ENCODE results near the gene CAMK1G. TPM values are rescaled to one million over a fixed set of nuclear protein-coding genes. Genes with fewer than 3 reads are reported as not detected.

The CAMK1G gene
- total and polyA plus RNA-seq, 2 experiments from 2014 or later = 0.32 to 0.76 TPM

DNA sequence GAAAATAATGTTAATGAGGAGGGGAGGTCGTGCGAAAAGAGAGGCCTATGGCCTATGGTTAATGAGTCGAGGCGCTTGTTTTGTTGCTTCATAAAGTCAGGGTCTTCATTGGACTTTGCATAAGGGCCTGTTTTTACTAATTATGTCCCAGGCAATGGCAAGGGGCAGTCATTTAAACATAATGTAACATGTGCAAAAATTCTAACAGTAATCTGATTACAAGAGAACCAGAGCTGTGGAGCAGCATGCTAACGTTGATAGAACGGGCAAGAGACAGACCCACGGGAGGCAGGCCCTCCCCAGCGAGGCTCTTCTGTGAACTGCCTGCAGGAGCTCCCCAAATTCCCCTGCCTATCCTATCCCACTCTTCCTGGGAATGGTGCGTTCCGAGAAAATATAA is 22.6 kb upstream of the CAMK1G start (continued):
- TF ChIP-seq, protein P1, sequence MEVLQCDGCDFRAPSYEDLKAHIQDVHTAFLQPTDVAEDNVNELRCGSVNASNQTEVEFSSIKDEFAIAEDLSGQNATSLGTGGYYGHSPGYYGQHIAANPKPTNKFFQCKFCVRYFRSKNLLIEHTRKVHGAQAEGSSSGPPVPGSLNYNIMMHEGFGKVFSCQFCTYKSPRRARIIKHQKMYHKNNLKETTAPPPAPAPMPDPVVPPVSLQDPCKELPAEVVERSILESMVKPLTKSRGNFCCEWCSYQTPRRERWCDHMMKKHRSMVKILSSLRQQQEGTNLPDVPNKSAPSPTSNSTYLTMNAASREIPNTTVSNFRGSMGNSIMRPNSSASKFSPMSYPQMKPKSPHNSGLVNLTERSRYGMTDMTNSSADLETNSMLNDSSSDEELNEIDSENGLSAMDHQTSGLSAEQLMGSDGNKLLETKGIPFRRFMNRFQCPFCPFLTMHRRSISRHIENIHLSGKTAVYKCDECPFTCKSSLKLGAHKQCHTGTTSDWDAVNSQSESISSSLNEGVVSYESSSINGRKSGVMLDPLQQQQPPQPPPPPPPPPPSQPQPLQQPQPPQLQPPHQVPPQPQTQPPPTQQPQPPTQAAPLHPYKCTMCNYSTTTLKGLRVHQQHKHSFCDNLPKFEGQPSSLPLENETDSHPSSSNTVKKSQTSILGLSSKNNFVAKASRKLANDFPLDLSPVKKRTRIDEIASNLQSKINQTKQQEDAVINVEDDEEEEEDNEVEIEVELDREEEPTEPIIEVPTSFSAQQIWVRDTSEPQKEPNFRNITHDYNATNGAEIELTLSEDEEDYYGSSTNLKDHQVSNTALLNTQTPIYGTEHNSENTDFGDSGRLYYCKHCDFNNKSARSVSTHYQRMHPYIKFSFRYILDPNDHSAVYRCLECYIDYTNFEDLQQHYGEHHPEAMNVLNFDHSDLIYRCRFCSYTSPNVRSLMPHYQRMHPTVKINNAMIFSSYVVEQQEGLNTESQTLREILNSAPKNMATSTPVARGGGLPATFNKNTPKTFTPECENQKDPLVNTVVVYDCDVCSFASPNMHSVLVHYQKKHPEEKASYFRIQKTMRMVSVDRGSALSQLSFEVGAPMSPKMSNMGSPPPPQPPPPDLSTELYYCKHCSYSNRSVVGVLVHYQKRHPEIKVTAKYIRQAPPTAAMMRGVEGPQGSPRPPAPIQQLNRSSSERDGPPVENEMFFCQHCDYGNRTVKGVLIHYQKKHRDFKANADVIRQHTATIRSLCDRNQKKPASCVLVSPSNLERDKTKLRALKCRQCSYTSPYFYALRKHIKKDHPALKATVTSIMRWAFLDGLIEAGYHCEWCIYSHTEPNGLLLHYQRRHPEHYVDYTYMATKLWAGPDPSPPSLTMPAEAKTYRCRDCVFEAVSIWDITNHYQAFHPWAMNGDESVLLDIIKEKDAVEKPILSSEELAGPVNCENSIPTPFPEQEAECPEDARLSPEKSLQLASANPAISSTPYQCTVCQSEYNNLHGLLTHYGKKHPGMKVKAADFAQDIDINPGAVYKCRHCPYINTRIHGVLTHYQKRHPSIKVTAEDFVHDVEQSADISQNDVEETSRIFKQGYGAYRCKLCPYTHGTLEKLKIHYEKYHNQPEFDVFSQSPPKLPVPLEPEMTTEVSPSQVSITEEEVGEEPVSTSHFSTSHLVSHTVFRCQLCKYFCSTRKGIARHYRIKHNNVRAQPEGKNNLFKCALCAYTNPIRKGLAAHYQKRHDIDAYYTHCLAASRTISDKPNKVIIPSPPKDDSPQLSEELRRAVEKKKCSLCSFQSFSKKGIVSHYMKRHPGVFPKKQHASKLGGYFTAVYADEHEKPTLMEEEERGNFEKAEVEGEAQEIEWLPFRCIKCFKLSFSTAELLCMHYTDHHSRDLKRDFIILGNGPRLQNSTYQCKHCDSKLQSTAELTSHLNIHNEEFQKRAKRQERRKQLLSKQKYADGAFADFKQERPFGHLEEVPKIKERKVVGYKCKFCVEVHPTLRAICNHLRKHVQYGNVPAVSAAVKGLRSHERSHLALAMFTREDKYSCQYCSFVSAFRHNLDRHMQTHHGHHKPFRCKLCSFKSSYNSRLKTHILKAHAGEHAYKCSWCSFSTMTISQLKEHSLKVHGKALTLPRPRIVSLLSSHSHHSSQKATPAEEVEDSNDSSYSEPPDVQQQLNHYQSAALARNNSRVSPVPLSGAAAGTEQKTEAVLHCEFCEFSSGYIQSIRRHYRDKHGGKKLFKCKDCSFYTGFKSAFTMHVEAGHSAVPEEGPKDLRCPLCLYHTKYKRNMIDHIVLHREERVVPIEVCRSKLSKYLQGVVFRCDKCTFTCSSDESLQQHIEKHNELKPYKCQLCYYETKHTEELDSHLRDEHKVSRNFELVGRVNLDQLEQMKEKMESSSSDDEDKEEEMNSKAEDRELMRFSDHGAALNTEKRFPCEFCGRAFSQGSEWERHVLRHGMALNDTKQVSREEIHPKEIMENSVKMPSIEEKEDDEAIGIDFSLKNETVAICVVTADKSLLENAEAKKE (CRISPR knock-in tag; IDR thresholded peaks at IDR 0.05) = no peak
- no peak for TF ChIP-seq NANOG (IDR thresholded peaks at IDR 0.05; ENCODE audit: borderline replicate concordance)
- TF ChIP-seq ZNF114 (CRISPR knock-in tag; IDR thresholded peaks at IDR 0.05) = no peak

DNA sequence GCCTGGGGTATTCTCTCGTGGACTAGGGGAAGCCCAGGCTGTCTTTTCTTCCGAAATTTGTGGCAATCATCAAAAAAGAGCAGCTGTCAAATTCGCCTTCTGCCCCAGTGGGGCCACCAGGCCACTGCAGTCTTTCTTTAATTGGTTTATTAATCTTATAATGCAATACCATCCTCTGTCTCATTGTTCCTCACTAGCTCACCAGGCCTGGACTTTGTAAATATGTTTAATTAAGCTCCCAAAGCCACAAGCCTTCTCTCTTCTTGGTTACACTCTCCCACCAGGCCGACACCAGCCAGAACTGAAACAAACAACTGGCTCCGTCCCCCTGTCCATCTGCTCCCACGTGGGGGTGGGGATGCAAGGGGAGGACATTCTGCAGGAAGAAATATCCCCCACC is 22.0 kb upstream of the CAMK1G start:
- Histone ChIP-seq H3F3A (replicated peaks; ENCODE audit: low read depth) (no peaks in the 10 kb centered on the region), H3K79me2 (replicated peaks; ENCODE audit: insufficient read depth) (no peaks in the 10 kb centered on the region), H3K9me2 (ENCODE audit: insufficient read depth) (no peaks in the 10 kb centered on the region), H3K27ac (ENCODE audit: low read depth) (no peak overlapping the region), H3K4me2 (no peak overlapping the region), H3K27me3 (ENCODE audit: insufficient read depth) (no peaks in the 10 kb centered on the region), H3K4me3 (no peak overlapping the region), H2AFZ (0 out of 2 replicates have a peak overlapping the region, but pooled peaks have one; percentile 52), H4K20me1 (replicated peaks; ENCODE audit: insufficient read depth) (no peaks in the 10 kb centered on the region), H3K36me3 (ENCODE audit: insufficient read depth) (no peaks in the 10 kb centered on the region), H3K4me1 (ENCODE audit: insufficient read depth) (peaks cover 15% of the 10 kb centered on the region)
- ATAC-seq (no peak), DNase-seq (ENCODE audit: low spot score) (no peak)
- no peaks in the 10 kb centered on the region for H3K9me3 Mint-ChIP-seq
- no peaks in the 10 kb centered on the region for H3K36me3 Mint-ChIP-seq (ENCODE audit: low read depth)
- peaks cover 24% of the 10 kb centered on the region for H3K4me1 Mint-ChIP-seq
- peaks cover 11% of the 10 kb centered on the region for H3K27me3 Mint-ChIP-seq (ENCODE audit: insufficient read depth, low read depth, poor library complexity)
- H3K27ac Mint-ChIP-seq = no peak overlapping the region
- no peak overlapping the region for H3K4me3 Mint-ChIP-seq
- no peak for TF ChIP-seq EZH2 (IDR thresholded peaks at IDR 0.05; ENCODE audit: low read depth, unreplicated experiment)
- no peak for TF ChIP-seq ZNF331 (CRISPR knock-in tag; IDR thresholded peaks at IDR 0.05; ENCODE audit: low read depth)
- no peak for TF ChIP-seq POLR2AphosphoS5 (IDR thresholded peaks at IDR 0.05; ENCODE audit: low read depth)
- no peak for TF ChIP-seq CREB1 (CRISPR knock-in tag; IDR thresholded peaks at IDR 0.05; ENCODE audit: low read depth)
- TF ChIP-seq, protein P2, sequence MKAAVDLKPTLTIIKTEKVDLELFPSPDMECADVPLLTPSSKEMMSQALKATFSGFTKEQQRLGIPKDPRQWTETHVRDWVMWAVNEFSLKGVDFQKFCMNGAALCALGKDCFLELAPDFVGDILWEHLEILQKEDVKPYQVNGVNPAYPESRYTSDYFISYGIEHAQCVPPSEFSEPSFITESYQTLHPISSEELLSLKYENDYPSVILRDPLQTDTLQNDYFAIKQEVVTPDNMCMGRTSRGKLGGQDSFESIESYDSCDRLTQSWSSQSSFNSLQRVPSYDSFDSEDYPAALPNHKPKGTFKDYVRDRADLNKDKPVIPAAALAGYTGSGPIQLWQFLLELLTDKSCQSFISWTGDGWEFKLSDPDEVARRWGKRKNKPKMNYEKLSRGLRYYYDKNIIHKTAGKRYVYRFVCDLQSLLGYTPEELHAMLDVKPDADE (IDR thresholded peaks at IDR 0.05) = no peak
- no peak for TF ChIP-seq EZH2phosphoT487 (IDR thresholded peaks at IDR 0.05; ENCODE audit: unreplicated experiment)
- TF ChIP-seq, protein P3, sequence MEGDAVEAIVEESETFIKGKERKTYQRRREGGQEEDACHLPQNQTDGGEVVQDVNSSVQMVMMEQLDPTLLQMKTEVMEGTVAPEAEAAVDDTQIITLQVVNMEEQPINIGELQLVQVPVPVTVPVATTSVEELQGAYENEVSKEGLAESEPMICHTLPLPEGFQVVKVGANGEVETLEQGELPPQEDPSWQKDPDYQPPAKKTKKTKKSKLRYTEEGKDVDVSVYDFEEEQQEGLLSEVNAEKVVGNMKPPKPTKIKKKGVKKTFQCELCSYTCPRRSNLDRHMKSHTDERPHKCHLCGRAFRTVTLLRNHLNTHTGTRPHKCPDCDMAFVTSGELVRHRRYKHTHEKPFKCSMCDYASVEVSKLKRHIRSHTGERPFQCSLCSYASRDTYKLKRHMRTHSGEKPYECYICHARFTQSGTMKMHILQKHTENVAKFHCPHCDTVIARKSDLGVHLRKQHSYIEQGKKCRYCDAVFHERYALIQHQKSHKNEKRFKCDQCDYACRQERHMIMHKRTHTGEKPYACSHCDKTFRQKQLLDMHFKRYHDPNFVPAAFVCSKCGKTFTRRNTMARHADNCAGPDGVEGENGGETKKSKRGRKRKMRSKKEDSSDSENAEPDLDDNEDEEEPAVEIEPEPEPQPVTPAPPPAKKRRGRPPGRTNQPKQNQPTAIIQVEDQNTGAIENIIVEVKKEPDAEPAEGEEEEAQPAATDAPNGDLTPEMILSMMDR (conservative IDR thresholded peaks at IDR 0.05; ENCODE audit: low read depth in 2 of 2) = no peak
- TF ChIP-seq STAT1 (IDR thresholded peaks at IDR 0.05; ENCODE audit: unreplicated experiment) = no peak
- no peak for TF ChIP-seq ZNF114 (CRISPR knock-in tag; IDR thresholded peaks at IDR 0.05)
- TF ChIP-seq NANOG (IDR thresholded peaks at IDR 0.05; ENCODE audit: borderline replicate concordance) = no peak
